ENCODE measurements around the gene GALNT10. TPM values are rescaled to one million over a fixed set of nuclear protein-coding genes. Genes with fewer than 3 reads are reported as not detected.

The GALNT10 gene
- total and polyA plus RNA-seq, 2 of the 8 experiments (the other 6 are each of a cell fraction or from before 2014, with no cell fraction given) = 4.6 to 15.5 TPM

- Histone ChIP-seq H2BK5ac (ENCODE audit: low read depth, low read length) (peak overlapping the region; percentile 8; the same call in 1 of the 2 replicates), H3K36me3 (ENCODE audit: control insufficient read depth in 2 of 4, insufficient read depth in 4 of 4, low read length in 3 of 4) (no peaks in the 10 kb centered on the region), H3K79me2 (ENCODE audit: control insufficient read depth in 1 of 2, insufficient read depth in 2 of 2, low read length in 2 of 2) (no peaks in the 10 kb centered on the region), H4K91ac (replicated peaks; ENCODE audit: insufficient read length, low read length) (no peak overlapping the region), H3K4me1 (replicated peaks in 1 of 4; ENCODE audit: control insufficient read depth in 3 of 4, insufficient read depth in 4 of 4, low read length in 3 of 4) (peaks cover 5 to 14% (median 12%) of the 10 kb centered on the region in 4 experiments; a peak in 6 of 7 replicates), H3K23me2 (ENCODE audit: low read depth, low read length) (no peaks in the 10 kb centered on the region), H3K56ac (replicated peaks; ENCODE audit: insufficient read length, low read depth, low read length) (no peak overlapping the region), H3K4me2 (ENCODE audit: insufficient read depth in 1 of 2, low read depth in 2 of 2, low read length in 2 of 2) (peak overlapping the region in 1 of 2 experiments; percentile 54; a peak in 1 of 4 replicates), H3K18ac (ENCODE audit: extremely low read depth, low read length) (no peak overlapping the region), H2BK15ac (ENCODE audit: low read length) (no peak overlapping the region), H3K9me3 (ENCODE audit: insufficient read depth in 2 of 2, low read depth in 1 of 2, low read length in 1 of 2) (no peaks in the 10 kb centered on the region), H4K8ac (ENCODE audit: extremely low read depth, insufficient read depth, low read length) (no peak overlapping the region), H3K79me1 (ENCODE audit: low read depth, low read length) (no peaks in the 10 kb centered on the region), H3K14ac (ENCODE audit: insufficient read length) (no peak overlapping the region), H2BK120ac (replicated peaks; ENCODE audit: low read depth, low read length) (no peak overlapping the region), H2BK20ac (ENCODE audit: low read length) (no peak overlapping the region), H3K4ac (replicated peaks; ENCODE audit: insufficient read length, low read depth, low read length) (peak overlapping the region; percentile 33), H3K23ac (ENCODE audit: insufficient read length) (no peak overlapping the region), H3K4me3 (ENCODE audit: extremely low read depth in 1 of 4, insufficient read depth in 2 of 4, low read depth in 3 of 4, low read length in 4 of 4) (no peak overlapping the region), H3K9ac (replicated peaks in 1 of 4; ENCODE audit: extremely low read depth in 1 of 4, low read depth in 3 of 4, low read length in 3 of 4) (no peak overlapping the region), H2BK12ac (ENCODE audit: low read depth, low read length) (peak overlapping the region; percentile 61), H3K27me3 (replicated peaks in 1 of 4; ENCODE audit: control insufficient read depth in 3 of 4, extremely low read depth in 1 of 4, insufficient read depth in 3 of 4, low read length in 3 of 4) (no peaks in the 10 kb centered on the region), H4K20me1 (replicated peaks in 1 of 2; ENCODE audit: control insufficient read depth in 1 of 2, insufficient read depth in 2 of 2, low read length in 2 of 2) (no peaks in the 10 kb centered on the region), H2AK5ac (ENCODE audit: low read depth, low read length) (peak overlapping the region; percentile 20; the same call in 1 of the 2 replicates), H4K5ac (ENCODE audit: insufficient read length, low read depth, low read length) (no peak overlapping the region), H2AFZ (ENCODE audit: low read length) (no peak overlapping the region), H3K27ac (ENCODE audit: low read depth, low read length) (no peak overlapping the region)
- DNase-seq (ENCODE audit: low read depth in 1 of 2, low spot score in 2 of 2) (no peak), FAIRE-seq (no peak)
- ChIA-PET CTCF (ENCODE audit: partially characterized antibody) (interaction anchor here (1.1 to 1.4 kb wide), 5 partner anchors 11 to 97 kb away, joined by 3 to 4 read pairs (median 3); no protein-coding TSS in a partner anchor), POLR2A (ENCODE audit: partially characterized antibody) (no interaction called here)
- WGBS, 2 experiments (ENCODE audit: extremely low coverage in 1 of 2, insufficient coverage in 1 of 2, insufficient read length in 1 of 2, insufficient replicate concordance in 2 of 2, low coverage in 1 of 2, low lambda C conversion rate in 2 of 2, missing lambda C conversion rate in 1 of 2) = 87% methylated on average over 3 of the region's 3 CpGs; no CpG with 5 or more reads in 1 of the 2 experiments
- TF ChIP-seq RAD21 (IDR thresholded peaks at IDR 0.05 in 1 of 2, conservative IDR thresholded peaks at IDR 0.05 in 1 of 2; ENCODE audit: low read depth in 2 of 2, low read length in 2 of 2) = no peak
- TF ChIP-seq BCL11A (IDR thresholded peaks at IDR 0.05; ENCODE audit: low read depth in 2 of 2, low read length in 2 of 2) = no peak
- no peak for TF ChIP-seq SAP30 (IDR thresholded peaks at IDR 0.05; ENCODE audit: insufficient read depth, insufficient replicate concordance, low read length)
- no peak for TF ChIP-seq SP1 (IDR thresholded peaks at IDR 0.05; ENCODE audit: low read depth, low read length)
- no peak for TF ChIP-seq KDM4A (IDR thresholded peaks at IDR 0.05; ENCODE audit: low read depth, low read length, severe bottlenecking)
- TF ChIP-seq BRCA1 (IDR thresholded peaks at IDR 0.05; ENCODE audit: low read depth, low read length) = no peak
- no peak for TF ChIP-seq TBP (IDR thresholded peaks at IDR 0.05; ENCODE audit: low read depth, low read length)
- no peak for TF ChIP-seq RNF2 (IDR thresholded peaks at IDR 0.05; ENCODE audit: borderline replicate concordance, low read depth, low read length, missing control alignments, poor library complexity, severe bottlenecking)
- no peak for TF ChIP-seq GABPA (IDR thresholded peaks at IDR 0.05; ENCODE audit: borderline replicate concordance, insufficient read depth, low read length)
- no peak for TF ChIP-seq CBX8 (IDR thresholded peaks at IDR 0.05; ENCODE audit: borderline replicate concordance, low read depth, low read length)
- TF ChIP-seq FOSL1 (IDR thresholded peaks at IDR 0.05; ENCODE audit: insufficient read depth, low read depth, low read length) = no peak
- no peak for TF ChIP-seq TEAD4 (IDR thresholded peaks at IDR 0.05; ENCODE audit: low read depth, low read length)
- TF ChIP-seq ZNF274 (IDR thresholded peaks at IDR 0.05; ENCODE audit: borderline replicate concordance, extremely low read depth, low read length) = no peak
These were observed 96.0 kb downstream of the GALNT10 start for GRCh38 chr5:154286557-154286956.
